ENCODE results near the gene FBXL3.
"Not testable (repeated sequence)": the region's sequence is repeated elsewhere in the genome, so short reads cannot be mapped to it uniquely, and the experiment has no call there.

The FBXL3 gene

GRCh38 chr13:77014906-77015685 lies 11.9 kb downstream of the FBXL3 start:
- H3K4me3 ChIP-seq (replicated peaks; ENCODE audit: low read depth, low read length) = no peak overlapping the region
- no peak for DNase-seq (ENCODE audit: low read depth)
- TF ChIP-seq, protein P1, sequence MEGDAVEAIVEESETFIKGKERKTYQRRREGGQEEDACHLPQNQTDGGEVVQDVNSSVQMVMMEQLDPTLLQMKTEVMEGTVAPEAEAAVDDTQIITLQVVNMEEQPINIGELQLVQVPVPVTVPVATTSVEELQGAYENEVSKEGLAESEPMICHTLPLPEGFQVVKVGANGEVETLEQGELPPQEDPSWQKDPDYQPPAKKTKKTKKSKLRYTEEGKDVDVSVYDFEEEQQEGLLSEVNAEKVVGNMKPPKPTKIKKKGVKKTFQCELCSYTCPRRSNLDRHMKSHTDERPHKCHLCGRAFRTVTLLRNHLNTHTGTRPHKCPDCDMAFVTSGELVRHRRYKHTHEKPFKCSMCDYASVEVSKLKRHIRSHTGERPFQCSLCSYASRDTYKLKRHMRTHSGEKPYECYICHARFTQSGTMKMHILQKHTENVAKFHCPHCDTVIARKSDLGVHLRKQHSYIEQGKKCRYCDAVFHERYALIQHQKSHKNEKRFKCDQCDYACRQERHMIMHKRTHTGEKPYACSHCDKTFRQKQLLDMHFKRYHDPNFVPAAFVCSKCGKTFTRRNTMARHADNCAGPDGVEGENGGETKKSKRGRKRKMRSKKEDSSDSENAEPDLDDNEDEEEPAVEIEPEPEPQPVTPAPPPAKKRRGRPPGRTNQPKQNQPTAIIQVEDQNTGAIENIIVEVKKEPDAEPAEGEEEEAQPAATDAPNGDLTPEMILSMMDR (IDR thresholded peaks at IDR 0.05; ENCODE audit: low read length, missing control alignments) = no peak

GRCh38 chr13:77013853-77014542 lies 13.0 kb downstream of the FBXL3 start:
- no peak overlapping the region for H3K4me3 ChIP-seq (replicated peaks; ENCODE audit: low read depth, low read length)
- no peak for DNase-seq (ENCODE audit: low read depth)
- TF ChIP-seq, protein P1 (IDR thresholded peaks at IDR 0.05; ENCODE audit: low read length, missing control alignments) = no peak

GRCh38 chr13:77009719-77010118 lies 17.2 kb downstream of the FBXL3 start:
- not testable (repeated sequence) for DNase-seq (ENCODE audit: low read depth); H3K4me3 ChIP-seq (replicated peaks; ENCODE audit: low read depth, low read length)

DNA sequence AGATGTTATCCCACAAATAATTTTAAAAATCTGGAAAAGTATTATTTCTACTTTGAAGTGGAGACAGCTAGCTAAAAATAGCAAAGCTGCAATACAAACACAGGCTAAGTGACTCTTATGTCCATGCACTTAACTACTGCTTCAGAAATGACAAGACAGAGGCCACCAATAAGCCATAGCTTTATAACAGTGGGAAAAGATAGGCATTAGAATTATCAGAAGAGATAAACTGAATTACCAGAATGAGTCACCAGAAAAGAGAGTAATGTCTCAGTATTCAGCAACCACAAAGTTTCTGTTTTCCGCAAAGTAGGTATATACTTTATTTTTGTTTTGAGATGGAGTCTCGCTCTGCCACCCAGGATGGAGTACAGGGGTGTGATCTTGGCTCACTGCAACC lies 17.9 kb downstream of the FBXL3 start:
- TF ChIP-seq, protein P1 (IDR thresholded peaks at IDR 0.05; ENCODE audit: low read length, missing control alignments) = no peak
- DNase-seq (ENCODE audit: low read depth) = no peak
- no peak overlapping the region for H3K4me3 ChIP-seq (replicated peaks; ENCODE audit: low read depth, low read length)

- DNase-seq (ENCODE audit: low read depth); H3K4me3 ChIP-seq (replicated peaks; ENCODE audit: low read depth, low read length): not testable (repeated sequence)
Observed at GRCh38 chr13:77008337-77008736, 18.6 kb downstream of the FBXL3 start.

GRCh38 chr13:77002590-77003190 lies 24.3 kb downstream of the FBXL3 start:
- peak; percentile 65 for DNase-seq (ENCODE audit: low read depth)
- TF ChIP-seq, protein P1 (IDR thresholded peaks at IDR 0.05; ENCODE audit: low read length, missing control alignments) = peak; percentile 85
- no peak overlapping the region for H3K4me3 ChIP-seq (replicated peaks; ENCODE audit: low read depth, low read length)

DNA sequence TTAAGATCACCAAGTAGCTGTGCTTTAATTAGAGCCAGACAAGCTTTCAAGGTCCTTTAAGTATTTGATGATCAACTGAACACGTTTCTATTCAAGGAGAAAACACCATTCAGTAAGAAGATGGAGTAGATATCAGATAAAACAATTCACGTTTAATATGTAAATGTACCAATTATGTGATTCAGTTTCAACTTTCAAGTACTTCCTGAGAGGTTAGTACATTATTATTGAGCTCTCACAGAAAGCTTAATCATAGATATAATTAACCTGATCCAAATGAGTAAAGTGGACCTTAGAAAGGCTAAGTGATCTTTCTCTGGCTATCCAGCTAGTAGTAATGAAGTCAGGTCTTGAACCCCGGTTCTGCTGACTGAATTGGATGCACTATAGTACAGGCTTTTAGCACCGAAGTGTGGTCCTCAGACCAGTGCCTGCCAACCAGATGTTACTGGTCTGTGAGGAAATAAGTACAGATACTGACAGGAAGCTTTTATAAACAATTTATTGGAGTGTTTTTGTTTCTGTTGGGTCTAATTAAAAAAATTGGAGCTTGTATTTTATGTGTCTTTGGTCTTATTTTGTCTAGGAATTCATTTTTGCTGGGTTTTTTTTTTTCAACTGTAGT lies 24.9 kb downstream of the FBXL3 start:
- TF ChIP-seq, protein P1 (IDR thresholded peaks at IDR 0.05; ENCODE audit: low read length, missing control alignments) = no peak
- DNase-seq (ENCODE audit: low read depth) = no peak
- H3K4me3 ChIP-seq (replicated peaks; ENCODE audit: low read depth, low read length) = no peak overlapping the region
